ENCODE measurements around the gene TOGARAM1.
"Not testable (repeated sequence)": the region's sequence is repeated elsewhere in the genome, so short reads cannot be mapped to it uniquely, and the experiment has no call there.

Gene TOGARAM1

GRCh38 chr14:45070215-45070614 is 108.2 kb downstream of the TOGARAM1 start:
- no peak overlapping the region for H3K27ac ChIP-seq (ENCODE audit: low read depth, low read length)
- peaks cover 7% of the 10 kb centered on the region for H3K36me3 ChIP-seq (ENCODE audit: control insufficient read depth, insufficient read depth, low read length)
- no peaks in the 10 kb centered on the region for H3K4me1 ChIP-seq (ENCODE audit: control insufficient read depth, insufficient read depth, low read length)
- H3K9ac ChIP-seq (ENCODE audit: low read length): no peak overlapping the region
- no peak overlapping the region for H3K4me3 ChIP-seq (ENCODE audit: low read depth, low read length)
- H3K27me3 ChIP-seq (ENCODE audit: control insufficient read depth, insufficient read depth, low read length): no peaks in the 10 kb centered on the region
- no peaks in the 10 kb centered on the region for H3K9me3 ChIP-seq (ENCODE audit: control insufficient read depth, insufficient read depth, low read depth, low read length)

GRCh38 chr14:45072126-45072525 is 110.1 kb downstream of the TOGARAM1 start:
- Histone ChIP-seq H3K9ac (ENCODE audit: low read length) (no peak overlapping the region), H3K27me3 (ENCODE audit: control insufficient read depth, insufficient read depth, low read length) (no peaks in the 10 kb centered on the region), H3K4me3 (ENCODE audit: low read depth, low read length) (no peak overlapping the region), H3K9me3 (ENCODE audit: control insufficient read depth, insufficient read depth, low read depth, low read length) (no peaks in the 10 kb centered on the region), H3K36me3 (ENCODE audit: control insufficient read depth, insufficient read depth, low read length) (peaks cover 7% of the 10 kb centered on the region), H3K27ac (ENCODE audit: low read depth, low read length) (no peak overlapping the region), H3K4me1 (ENCODE audit: control insufficient read depth, insufficient read depth, low read length) (peaks cover 8% of the 10 kb centered on the region; the same call in 1 of the 2 replicates)

- Histone ChIP-seq H3K27ac (ENCODE audit: low read depth, low read length) (no peak overlapping the region), H3K9me3 (ENCODE audit: control insufficient read depth, insufficient read depth, low read depth, low read length) (no peaks in the 10 kb centered on the region), H3K4me1 (ENCODE audit: control insufficient read depth, insufficient read depth, low read length) (peaks cover 8% of the 10 kb centered on the region; the same call in 1 of the 2 replicates), H3K36me3 (ENCODE audit: control insufficient read depth, insufficient read depth, low read length) (peaks cover 7% of the 10 kb centered on the region), H3K4me3 (ENCODE audit: low read depth, low read length) (no peak overlapping the region), H3K27me3 (ENCODE audit: control insufficient read depth, insufficient read depth, low read length) (no peaks in the 10 kb centered on the region), H3K9ac (ENCODE audit: low read length) (no peak overlapping the region)
Measured at GRCh38 chr14:45073231-45073879, 111.4 kb downstream of the TOGARAM1 start.

- Histone ChIP-seq H3K27me3 (ENCODE audit: control insufficient read depth, insufficient read depth, low read length) (no peaks in the 10 kb centered on the region), H3K9ac (ENCODE audit: low read length) (no peak overlapping the region), H3K4me3 (ENCODE audit: low read depth, low read length) (no peak overlapping the region), H3K9me3 (ENCODE audit: control insufficient read depth, insufficient read depth, low read depth, low read length) (no peaks in the 10 kb centered on the region), H3K27ac (ENCODE audit: low read depth, low read length) (no peak overlapping the region), H3K36me3 (ENCODE audit: control insufficient read depth, insufficient read depth, low read length) (peaks cover 4% of the 10 kb centered on the region; the same call in 1 of the 2 replicates), H3K4me1 (ENCODE audit: control insufficient read depth, insufficient read depth, low read length) (peaks cover 11% of the 10 kb centered on the region)
Measured at GRCh38 chr14:45078323-45078722, 116.3 kb downstream of the TOGARAM1 start.

- H3K27me3 ChIP-seq (ENCODE audit: control insufficient read depth, insufficient read depth, low read length); H3K27ac ChIP-seq (ENCODE audit: low read depth, low read length); H3K9me3 ChIP-seq (ENCODE audit: control insufficient read depth, insufficient read depth, low read depth, low read length); H3K4me3 ChIP-seq (ENCODE audit: low read depth, low read length); H3K36me3 ChIP-seq (ENCODE audit: control insufficient read depth, insufficient read depth, low read length); H3K9ac ChIP-seq (ENCODE audit: low read length): not testable (repeated sequence)
- H3K4me1 ChIP-seq (ENCODE audit: control insufficient read depth, insufficient read depth, low read length): peaks cover 14% of the 10 kb centered on the region
Measured at GRCh38 chr14:45080416-45080968, 118.5 kb downstream of the TOGARAM1 start.

- not testable (repeated sequence) for H3K9me3 ChIP-seq (ENCODE audit: control insufficient read depth, insufficient read depth, low read depth, low read length); H3K36me3 ChIP-seq (ENCODE audit: control insufficient read depth, insufficient read depth, low read length); H3K4me3 ChIP-seq (ENCODE audit: low read depth, low read length); H3K9ac ChIP-seq (ENCODE audit: low read length); H3K27me3 ChIP-seq (ENCODE audit: control insufficient read depth, insufficient read depth, low read length); H3K27ac ChIP-seq (ENCODE audit: low read depth, low read length)
- peaks cover 15% of the 10 kb centered on the region for H3K4me1 ChIP-seq (ENCODE audit: control insufficient read depth, insufficient read depth, low read length)
Measured at GRCh38 chr14:45081096-45081495, 119.1 kb downstream of the TOGARAM1 start.

GRCh38 chr14:45082420-45082819 is 120.4 kb downstream of the TOGARAM1 start:
- Histone ChIP-seq H3K36me3 (ENCODE audit: control insufficient read depth, insufficient read depth, low read length) (no peaks in the 10 kb centered on the region), H3K27me3 (ENCODE audit: control insufficient read depth, insufficient read depth, low read length) (no peaks in the 10 kb centered on the region), H3K4me1 (ENCODE audit: control insufficient read depth, insufficient read depth, low read length) (peaks cover 9% of the 10 kb centered on the region), H3K9ac (ENCODE audit: low read length) (no peak overlapping the region), H3K9me3 (ENCODE audit: control insufficient read depth, insufficient read depth, low read depth, low read length) (no peaks in the 10 kb centered on the region), H3K27ac (ENCODE audit: low read depth, low read length) (no peak overlapping the region), H3K4me3 (ENCODE audit: low read depth, low read length) (no peak overlapping the region)

- H3K9me3 ChIP-seq (ENCODE audit: control insufficient read depth, insufficient read depth, low read depth, low read length): no peaks in the 10 kb centered on the region
- H3K4me1 ChIP-seq (ENCODE audit: control insufficient read depth, insufficient read depth, low read length): peaks cover 9% of the 10 kb centered on the region
- H3K4me3 ChIP-seq (ENCODE audit: low read depth, low read length): peak overlapping the region; percentile 57
- H3K9ac ChIP-seq (ENCODE audit: low read length): no peak overlapping the region
- H3K27ac ChIP-seq (ENCODE audit: low read depth, low read length): no peak overlapping the region
- no peaks in the 10 kb centered on the region for H3K36me3 ChIP-seq (ENCODE audit: control insufficient read depth, insufficient read depth, low read length)
- no peaks in the 10 kb centered on the region for H3K27me3 ChIP-seq (ENCODE audit: control insufficient read depth, insufficient read depth, low read length)
Measured at GRCh38 chr14:45083617-45083975, 121.6 kb downstream of the TOGARAM1 start.

- peak within 1 kb of the TSS; percentile 94 for H3K9ac ChIP-seq (ENCODE audit: low read length)
- H3K4me1 ChIP-seq (ENCODE audit: control insufficient read depth, insufficient read depth, low read length): peaks cover 13% of the 10 kb centered on the region
- no peaks in the 10 kb centered on the region for H3K36me3 ChIP-seq (ENCODE audit: control insufficient read depth, insufficient read depth, low read length)
- H3K4me3 ChIP-seq (ENCODE audit: low read depth, low read length): peak within 1 kb of the TSS; percentile 92
- no peaks in the 10 kb centered on the region for H3K27me3 ChIP-seq (ENCODE audit: control insufficient read depth, insufficient read depth, low read length)
- H3K9me3 ChIP-seq (ENCODE audit: control insufficient read depth, insufficient read depth, low read depth, low read length): no peaks in the 10 kb centered on the region
- H3K27ac ChIP-seq (ENCODE audit: low read depth, low read length): peak within 1 kb of the TSS; percentile 81; the same call in 1 of the 2 replicates
Measured at GRCh38 chr14:45083976-45084722, 122.2 kb downstream of the TOGARAM1 start, which contains the start of gene PRPF39. Gene PRPF39, plus strand, starts transcription at chr14:45084116. Its CDS starts 11,124 bp downstream, at chr14:45095240.

GRCh38 chr14:45084946-45085346 is 123.0 kb downstream of the TOGARAM1 start:
- Histone ChIP-seq H3K27ac (ENCODE audit: low read depth, low read length) (no peak overlapping the region), H3K4me3 (ENCODE audit: low read depth, low read length) (peak overlapping the region; percentile 92), H3K9me3 (ENCODE audit: control insufficient read depth, insufficient read depth, low read depth, low read length) (no peaks in the 10 kb centered on the region), H3K36me3 (ENCODE audit: control insufficient read depth, insufficient read depth, low read length) (no peaks in the 10 kb centered on the region), H3K9ac (ENCODE audit: low read length) (peak overlapping the region; percentile 94), H3K27me3 (ENCODE audit: control insufficient read depth, insufficient read depth, low read length) (no peaks in the 10 kb centered on the region), H3K4me1 (ENCODE audit: control insufficient read depth, insufficient read depth, low read length) (peaks cover 18% of the 10 kb centered on the region)

GRCh38 chr14:45089813-45090212 is 127.8 kb downstream of the TOGARAM1 start:
- Histone ChIP-seq H3K36me3 (ENCODE audit: control insufficient read depth, insufficient read depth, low read length) (0 out of 2 replicates have a peak, but pooled peaks cover 4% of the 10 kb centered on the region), H3K9me3 (ENCODE audit: control insufficient read depth, insufficient read depth, low read depth, low read length) (no peaks in the 10 kb centered on the region), H3K9ac (ENCODE audit: low read length) (no peak overlapping the region), H3K4me1 (ENCODE audit: control insufficient read depth, insufficient read depth, low read length) (peaks cover 14% of the 10 kb centered on the region; the same call in 1 of the 2 replicates), H3K27ac (ENCODE audit: low read depth, low read length) (no peak overlapping the region), H3K27me3 (ENCODE audit: control insufficient read depth, insufficient read depth, low read length) (no peaks in the 10 kb centered on the region), H3K4me3 (ENCODE audit: low read depth, low read length) (no peak overlapping the region)

Measured in HUES6 (cell line).